Activated CD4-positive, alpha-beta T cell treated with anti-CD3 and anti-CD28 coated beads for 24 hours (primary cell): Measurements from ENCODE around the gene VSNL1.

Experiments
- DNase-seq, 2 donors: peaks; one replicate each; pipeline ENCODE4 v3.0.0-alpha.2; 2020; ENCODE audit warnings: low read depth in 2 of 2

Gene VSNL1

DNA sequence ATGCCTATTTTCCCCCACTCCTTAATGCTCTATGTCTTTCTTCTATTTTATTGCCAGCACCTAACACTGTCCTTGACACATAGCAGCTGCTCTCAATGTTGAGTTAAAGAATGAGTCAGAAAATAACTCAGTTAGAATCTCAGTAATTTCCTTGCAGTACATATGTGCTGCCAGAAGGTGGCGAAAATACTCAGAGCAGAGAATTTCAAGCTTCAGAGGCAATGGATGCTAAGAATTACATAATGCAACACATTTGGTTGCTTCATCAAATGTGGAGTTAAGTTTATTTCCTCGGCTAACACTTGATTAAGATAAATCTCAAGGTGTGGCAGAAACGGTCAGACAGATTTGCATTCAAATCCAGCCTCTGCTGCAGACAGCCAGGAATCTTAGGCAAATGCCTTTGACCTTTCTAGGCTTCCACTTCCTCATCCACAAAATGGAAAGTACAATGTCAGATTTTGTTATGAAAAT is 105.6 kb downstream of the VSNL1 start:
- DNase-seq = peak in 1 of 2 donors; percentile 41

DNA sequence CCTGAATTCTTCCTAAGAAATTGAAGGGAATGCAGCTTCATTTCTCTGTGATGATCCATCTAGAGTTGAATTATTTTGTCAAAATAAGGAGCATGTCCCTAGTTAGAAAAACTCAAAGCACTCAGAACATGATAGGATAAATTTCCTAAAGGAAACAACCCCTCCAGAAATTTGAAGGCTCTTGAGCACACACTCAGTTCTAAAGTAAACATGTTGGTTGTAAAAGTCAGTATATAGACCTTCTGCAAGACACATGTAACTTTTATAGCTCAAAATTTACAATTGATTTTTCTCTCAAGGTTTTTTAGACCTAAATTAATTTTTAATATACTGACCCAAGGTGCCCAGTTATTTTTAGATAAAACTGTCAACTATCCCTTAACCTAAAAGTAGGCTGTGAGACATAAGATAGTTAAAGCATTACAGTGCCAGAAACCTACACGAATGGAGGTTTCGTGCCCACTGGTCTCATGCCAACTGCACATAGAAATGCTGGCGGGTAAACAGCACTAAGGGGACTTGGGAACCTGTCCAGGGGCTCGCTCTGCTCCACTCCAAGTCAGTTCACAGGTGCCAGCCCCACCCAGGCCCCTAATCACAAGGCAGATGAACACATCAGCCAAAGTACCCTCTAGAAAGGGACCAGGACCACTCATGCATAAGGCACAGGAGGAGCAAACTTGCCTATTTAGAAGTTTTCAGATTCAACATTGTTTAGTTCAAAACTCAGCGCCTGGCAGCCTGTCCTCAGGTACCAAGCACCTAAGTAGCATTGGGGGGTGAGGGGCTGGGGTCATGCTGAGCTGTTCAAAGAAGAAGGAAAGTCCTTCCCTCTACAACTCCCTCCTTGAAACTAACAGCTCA is 106.6 kb downstream of the VSNL1 start:
- DNase-seq = no peak

DNA sequence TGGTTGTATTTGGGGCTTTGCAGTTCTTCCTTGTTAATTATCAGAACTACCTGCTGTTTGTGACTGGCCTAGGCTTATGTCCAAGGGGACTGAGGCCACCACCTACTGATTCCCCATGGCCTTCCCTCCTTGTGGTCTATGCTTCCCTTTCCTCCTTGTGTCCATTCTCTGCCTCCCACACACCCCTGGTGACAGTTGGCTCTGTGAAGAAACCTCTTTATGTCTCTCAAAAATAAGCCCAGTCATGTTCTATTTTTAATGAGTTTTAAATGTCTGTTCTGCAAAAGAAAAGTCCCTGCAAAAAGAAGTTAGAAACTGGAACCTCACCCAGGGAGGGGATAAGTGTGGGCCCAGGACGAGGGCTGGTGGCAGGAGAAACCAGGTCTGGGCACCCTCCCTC is 108.1 kb downstream of the VSNL1 start:
- no peak for DNase-seq

DNA sequence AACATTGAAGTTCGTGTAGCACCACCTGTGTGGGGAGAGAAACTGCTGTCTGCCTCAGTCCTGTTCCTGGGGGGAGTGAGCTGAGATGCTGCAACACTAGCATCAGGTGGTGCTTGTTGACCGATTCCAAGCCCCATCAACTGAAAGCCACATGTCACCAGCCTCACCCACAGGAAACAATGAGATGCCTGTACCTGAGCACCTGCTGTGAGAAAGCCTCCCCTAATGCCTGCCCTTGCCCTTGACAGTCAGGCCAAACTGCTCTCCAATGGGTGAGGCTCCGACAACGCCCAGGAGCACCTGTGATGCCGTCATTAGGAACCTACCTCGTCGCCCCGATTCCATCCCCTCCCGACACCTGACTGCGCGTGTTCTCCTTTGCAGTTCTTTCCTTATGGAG is 108.5 kb downstream of the VSNL1 start:
- no peak for DNase-seq

DNA sequence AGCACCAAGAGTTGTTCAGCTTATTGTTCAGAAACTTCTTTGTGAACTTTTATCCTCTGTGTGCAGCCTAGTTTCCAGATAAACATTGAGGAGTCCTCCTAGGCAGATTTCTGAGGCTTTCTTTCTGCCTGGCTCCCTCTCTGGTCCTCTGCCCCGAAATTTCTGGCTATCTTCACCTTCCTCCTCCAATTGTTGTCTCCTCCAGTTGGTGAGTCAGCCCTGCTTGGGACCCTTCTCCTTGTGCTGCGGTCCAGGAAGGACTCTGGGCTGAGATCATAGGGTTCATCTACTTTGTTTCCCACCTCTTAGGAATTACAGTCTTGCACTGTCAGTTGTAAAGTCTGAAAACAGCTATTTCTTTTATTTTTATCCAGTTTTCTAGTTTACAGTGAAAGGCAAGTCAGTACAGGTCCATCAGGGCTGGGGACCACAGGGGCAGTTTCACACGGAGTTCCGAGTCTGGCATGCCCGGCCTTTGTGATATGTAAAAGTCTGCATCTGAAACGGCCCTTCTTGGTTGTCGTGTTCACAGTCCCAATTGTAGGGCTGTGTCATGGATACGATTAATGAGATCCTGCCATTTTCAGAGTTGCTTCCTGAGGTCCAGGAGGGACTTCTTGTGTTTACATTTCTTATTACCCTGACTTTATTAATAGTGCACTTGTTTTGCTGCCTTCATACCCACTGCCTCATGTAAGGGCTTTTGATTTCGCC is 112.3 kb downstream of the VSNL1 start:
- no peak for DNase-seq

DNA sequence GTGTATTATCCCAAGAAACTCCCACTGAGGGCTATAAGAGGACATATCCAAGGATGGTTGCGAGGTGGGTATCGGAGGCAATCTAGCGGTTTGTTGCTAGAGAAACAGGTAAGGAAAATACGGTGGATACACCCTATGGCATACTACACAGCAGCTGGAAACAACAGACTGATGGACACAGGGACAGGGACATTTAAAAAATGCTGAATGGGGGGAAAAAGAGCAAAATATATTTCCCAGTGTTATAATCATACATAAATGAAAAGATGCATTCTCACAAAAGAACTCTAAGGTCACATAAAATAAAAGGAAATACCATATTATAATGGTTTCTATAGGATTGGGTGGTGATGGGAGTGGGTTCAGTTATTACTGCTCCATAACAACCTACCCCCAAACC is 117.3 kb downstream of the VSNL1 start:
- no peak for DNase-seq

DNA sequence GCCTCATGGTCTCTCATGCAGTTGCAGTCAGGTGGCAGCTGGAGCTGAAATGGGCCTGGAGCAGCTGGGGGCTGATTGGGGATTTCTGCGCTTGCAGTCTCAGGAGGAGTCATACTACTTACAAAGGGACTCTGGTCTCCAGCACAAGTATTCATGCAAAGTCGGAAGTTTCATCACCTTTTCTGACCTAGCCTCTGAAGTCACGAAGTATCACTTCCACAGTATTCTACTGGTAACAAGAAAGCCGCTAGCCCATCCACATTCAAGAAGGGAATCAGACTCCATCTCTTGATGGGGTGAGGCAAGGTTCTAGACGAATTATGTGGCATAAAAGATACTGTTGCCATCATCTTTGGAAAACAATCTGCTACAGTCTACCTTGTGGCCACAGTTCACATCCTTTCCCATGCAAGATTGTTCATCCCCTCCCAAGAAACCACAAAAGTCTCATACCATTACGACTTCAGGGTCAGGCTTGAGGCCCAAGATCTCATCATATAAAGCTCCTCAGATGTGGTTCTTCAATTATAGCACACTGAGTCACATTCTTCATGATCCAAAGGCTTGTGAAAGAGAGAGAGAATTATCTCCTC is 117.9 kb downstream of the VSNL1 start:
- no peak for DNase-seq

DNA sequence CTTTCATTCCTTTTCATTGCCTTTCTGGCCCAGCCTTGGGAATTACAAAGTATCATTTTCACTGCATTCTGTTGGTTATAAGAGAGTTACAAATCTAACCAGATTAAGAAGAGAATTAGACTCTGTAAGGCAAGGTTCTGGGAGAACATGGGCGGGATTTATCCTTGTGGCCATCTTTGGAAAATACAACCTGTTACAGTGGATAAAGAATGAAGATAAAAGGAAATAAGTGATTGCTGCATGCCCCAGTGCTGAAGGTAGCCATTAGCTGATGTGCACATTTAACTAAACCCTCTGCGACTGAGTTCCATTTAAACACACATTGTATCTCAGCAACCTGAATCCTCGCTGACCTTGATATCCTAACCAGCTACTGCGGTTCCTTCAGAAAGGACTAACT is 119.7 kb downstream of the VSNL1 start:
- DNase-seq = no peak

DNA sequence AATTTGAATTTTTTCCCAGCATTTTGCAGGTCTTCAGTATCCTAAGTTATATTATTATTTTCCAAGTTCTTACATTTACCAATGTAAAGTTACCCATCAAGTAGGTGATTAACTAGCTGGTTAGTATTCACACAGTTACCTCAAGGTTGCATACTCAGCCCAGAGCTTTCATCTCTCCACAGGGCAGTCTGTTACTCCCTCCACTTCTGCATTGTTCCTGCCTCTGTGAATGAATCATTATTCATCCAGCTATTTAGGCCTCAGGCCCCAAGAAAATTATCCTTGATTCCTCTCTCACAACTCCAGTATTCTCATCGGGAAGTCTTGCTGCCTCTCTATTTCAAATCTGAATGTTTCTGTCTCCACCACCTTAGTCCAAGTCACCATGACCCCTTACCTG is 121.0 kb downstream of the VSNL1 start:
- no peak for DNase-seq

DNA sequence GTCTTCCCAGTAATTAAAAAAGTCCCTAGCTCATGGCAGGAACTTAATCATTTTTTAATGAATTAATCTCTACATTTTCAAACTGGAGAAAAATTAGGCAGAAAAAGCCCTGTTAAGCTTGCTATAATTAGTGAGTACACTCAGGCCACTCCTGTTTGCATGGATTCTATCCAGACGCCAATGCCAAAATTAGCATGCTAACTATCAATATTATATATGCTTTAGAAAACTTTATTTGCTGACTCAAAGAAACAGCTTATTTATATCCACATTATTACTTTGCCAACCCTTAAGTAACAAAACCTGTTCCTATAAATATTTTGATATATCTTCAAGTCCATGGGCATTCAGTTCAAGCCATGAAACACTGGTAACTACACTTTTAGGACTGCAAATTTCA is 122.2 kb downstream of the VSNL1 start:
- DNase-seq = no peak

DNA sequence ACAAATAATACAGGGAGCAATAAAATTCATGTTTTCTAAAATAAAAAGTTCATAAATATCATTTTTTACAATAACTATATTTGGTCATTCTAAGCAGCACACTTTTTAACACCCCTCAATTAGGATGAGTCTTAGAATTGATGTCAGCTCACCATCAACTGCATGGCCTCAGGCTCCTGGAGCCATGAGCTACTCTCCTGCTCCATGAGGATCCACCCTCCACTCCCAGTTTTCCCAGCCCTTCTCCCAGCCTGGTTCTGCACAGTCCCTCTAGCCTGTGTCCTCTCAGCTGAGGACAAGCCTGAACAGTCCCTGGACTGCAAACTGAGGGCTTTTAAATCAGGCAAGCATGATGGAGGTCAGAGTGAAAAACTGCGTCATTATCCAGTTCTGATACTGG is 124.0 kb downstream of the VSNL1 start:
- no peak for DNase-seq

DNA sequence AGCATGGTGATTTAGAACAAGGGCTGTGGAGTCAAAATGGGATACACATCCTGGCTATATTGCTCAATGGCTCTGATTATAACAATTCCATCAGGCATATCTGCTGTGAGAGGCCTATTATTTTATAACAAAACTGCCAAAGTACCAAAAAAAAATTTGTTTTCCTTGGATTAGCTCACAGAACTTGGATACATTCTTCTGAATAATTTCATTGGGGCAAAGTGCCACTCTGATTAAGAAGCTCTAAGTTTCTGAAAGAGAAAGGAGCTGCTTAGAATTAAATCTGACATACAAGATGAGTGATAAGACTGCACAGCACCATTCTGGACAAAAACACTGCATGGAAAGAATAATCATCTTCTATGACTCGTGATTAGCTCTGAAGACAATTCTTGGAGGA is 127.4 kb downstream of the VSNL1 start:
- no peak for DNase-seq

DNA sequence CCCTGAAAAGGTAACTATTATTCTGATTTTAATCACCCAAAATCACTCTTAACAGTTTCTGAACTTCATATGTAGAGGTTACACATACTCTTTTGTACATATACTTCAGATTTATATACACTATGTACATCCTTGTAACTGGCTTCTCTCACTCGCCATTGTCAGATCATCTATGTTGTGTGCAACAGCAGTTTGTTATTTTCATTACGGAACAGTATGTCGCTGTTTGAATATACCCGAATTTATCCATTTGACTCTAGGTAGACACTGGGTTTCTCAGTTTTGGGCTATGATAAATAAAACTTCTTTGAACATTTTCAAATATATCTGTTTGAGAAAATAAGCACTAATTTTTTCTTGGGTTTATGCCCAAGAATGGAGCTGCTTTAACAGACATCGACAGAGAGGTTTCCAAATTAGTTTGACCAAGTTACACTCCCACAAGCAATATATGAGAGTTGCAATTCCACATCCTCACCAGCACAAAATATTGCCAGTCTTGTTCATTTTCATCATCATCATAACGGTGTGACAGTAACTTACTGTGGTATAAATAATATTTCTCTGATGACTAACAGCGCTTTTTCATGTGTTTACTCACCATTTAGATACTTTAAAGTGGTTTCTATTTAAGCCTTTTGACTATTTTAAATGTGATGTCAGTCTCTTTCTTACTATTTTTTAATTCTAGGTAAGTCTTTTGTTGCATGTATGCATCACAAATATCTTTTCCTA is 132.3 kb downstream of the VSNL1 start:
- DNase-seq = no peak

DNA sequence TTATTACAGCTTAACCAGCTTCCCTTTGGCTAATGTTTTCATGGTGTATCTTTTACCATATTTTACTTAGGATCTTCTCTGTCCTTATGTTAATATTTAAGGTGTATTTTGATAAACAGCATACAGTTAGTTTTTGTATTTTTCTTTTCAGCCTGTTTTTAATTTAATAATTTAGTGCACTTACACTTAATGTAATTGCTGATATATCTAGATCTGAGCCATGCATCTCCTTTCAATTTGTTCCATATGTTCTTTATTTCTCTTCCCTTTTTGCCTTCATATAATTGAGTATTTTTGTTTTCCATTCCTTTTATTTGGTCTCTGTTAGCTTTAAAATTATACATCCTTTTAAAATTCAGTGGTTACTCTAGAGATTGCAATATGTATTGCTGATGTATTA is 134.3 kb downstream of the VSNL1 start:
- no peak for DNase-seq

DNA sequence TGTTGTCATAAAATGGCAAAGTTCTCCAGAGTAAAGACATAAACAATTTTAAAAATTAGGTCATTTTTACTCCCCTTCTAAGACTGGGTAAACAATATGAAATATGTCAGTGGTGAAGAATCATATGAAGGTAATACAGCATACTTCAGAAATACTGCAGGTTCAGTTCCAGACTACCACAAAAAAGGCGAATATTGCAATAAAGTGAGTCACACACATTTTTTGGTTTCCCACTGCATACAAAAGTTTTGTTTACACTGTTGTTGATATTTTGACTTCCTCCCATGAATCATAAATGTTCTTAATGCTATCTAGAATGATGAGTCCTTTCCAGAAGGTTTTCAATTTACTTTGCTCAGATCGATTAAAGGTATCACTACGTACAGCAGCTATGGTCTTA is 139.6 kb downstream of the VSNL1 start:
- no peak for DNase-seq

DNA sequence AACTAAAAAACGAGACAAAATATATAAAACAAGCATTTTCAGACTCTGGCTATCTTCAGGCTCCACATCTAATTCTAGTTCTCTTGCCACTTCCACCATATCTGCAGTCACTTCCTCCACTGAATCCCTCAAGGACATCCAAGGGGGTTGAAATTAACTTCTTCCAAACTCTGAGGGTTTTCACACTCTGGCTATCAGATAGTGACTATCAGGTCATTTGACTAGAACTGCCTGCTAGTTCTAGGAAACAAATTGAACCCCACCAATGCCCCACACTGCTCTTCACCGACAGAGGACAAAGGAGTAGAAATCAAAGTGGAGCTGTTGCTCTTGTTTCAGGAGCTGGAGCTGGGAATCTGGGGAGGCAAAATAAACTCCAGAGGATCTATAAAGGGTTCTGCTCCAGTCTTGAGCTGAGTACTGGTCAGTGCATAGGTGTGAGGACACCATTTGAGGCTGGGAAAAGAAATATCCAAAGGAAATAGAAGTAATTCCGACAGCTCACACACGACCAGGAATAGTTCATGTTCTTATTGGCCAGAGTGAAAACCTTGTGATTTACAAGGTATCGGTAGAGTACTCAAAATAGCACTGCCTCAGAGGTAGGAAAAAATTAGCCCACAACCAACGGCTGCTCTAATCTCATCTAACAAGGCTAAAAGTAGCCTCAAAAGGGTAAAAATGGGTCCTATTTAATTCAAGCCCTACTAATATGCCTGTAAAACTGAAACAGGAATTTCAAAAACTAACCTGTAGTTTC is 141.8 kb downstream of the VSNL1 start:
- no peak for DNase-seq

DNA sequence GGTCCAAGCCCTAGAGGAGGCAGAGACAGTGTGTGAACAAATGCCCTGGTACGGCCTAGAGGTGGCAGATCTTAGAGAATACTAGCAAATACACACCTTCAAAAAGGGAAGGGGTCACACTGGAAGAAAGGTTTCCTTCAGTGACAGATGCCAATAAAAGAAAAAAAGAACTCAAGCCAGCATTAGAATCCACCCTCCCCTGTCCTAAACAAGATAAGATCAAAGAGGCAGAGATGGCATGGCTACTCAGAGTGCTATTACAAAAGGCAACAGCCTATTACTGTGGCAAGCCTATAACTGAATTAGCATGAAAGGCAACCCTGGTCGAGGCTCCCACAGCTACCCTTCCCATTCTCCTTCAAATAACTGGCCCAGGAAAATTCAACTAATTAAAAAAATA is 143.5 kb downstream of the VSNL1 start:
- DNase-seq = no peak

DNA sequence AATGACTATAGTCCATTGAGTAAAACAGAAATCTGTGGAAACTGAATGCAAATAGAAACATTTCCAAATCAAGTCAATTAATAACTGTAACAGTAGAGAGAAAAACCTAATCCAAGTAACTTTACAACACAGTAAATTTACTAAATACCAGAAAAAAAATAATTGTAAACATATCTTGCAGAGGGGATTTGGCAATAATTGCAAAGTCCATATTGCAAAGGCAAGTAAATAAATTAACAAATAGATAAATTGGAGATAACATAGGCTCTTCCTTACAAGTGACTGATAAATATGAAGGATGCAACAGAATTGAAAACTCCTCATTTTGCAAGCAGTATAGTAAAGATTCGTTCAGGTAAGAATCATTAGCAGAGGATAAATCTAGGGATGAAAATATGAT is 148.1 kb downstream of the VSNL1 start:
- no peak for DNase-seq

DNA sequence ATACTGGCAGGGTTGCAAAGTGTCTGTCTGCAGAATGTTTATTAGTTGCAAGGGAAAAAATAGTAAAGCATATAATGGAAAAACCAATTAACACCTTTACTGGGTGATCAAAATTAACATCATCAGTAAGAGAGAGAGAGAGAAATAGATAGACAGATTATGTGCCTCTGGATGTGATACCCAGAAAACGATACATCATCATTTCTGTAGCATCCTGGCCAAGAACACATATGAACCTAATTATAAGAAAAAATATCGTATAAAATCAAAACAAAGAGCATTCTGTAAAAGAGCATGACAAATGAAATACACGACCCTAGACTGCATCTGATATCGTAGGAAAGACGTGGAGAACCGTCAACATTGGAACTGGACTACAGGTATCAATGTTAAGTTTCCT is 148.5 kb downstream of the VSNL1 start:
- DNase-seq = no peak

DNA sequence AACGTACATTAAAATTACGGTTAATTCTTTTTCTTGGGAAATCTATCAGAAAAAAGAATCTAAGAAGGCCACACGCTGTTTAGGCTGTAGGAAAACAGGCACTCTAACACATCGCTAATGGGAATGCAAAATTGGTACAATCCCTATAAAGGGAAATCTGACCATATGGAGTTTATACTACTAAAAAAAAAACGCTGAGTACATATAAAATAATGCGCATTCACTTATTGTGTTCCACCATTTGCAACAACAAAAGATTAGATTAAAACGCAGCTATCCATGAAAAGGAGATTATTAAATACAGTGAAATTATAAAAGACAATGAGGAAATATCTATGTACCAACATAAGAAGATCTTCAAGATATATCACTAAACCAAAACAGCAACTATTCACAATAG is 150.3 kb downstream of the VSNL1 start:
- DNase-seq = no peak
